Kidney capillary endothelial cell (primary cell): Measurements from ENCODE around the gene MRPS25.
A peak's percentile ranks its signal among the peaks of the same experiment; 100 is the strongest.

ENCODE experiments used
- DNase-seq: peaks from one replicate; pipeline ENCODE4 v3.0.0-alpha.2; 2018; ENCODE audit warnings: low spot score

Gene MRPS25

GRCh38 chr3:15064835-15065549, at the start of gene MRPS25:
Gene MRPS25 (minus strand): TSS chr3:15065315. CDS start chr3:15065194, 121 bp downstream.
- peak; percentile 92 for DNase-seq

GRCh38 chr3:15113884-15114283, 48.8 kb upstream of the MRPS25 start:
- DNase-seq = no peak

GRCh38 chr3:15113471-15113870, 48.4 kb upstream of the MRPS25 start:
- no peak for DNase-seq

GRCh38 chr3:15112011-15112410, 46.9 kb upstream of the MRPS25 start:
- DNase-seq = no peak

- DNase-seq = peak; percentile 30
Measured at GRCh38 chr3:15110206-15110605, 45.1 kb upstream of the MRPS25 start.

- DNase-seq = no peak
Measured at GRCh38 chr3:15108869-15109268, 43.8 kb upstream of the MRPS25 start.

GRCh38 chr3:15108082-15108545, 43.0 kb upstream of the MRPS25 start:
- peak; percentile 61 for DNase-seq

GRCh38 chr3:15107075-15107947, 42.2 kb upstream of the MRPS25 start:
- DNase-seq = peak; percentile 42

- DNase-seq = no peak
Measured at GRCh38 chr3:15102836-15103235, 37.7 kb upstream of the MRPS25 start.

- no peak for DNase-seq
Measured at GRCh38 chr3:15102256-15102655, 37.1 kb upstream of the MRPS25 start.

- peak; percentile 21 for DNase-seq
Measured at GRCh38 chr3:15099364-15100098, 34.4 kb upstream of the MRPS25 start.

- DNase-seq = peak; percentile 91
Measured at GRCh38 chr3:15098503-15099363, 33.6 kb upstream of the MRPS25 start, which contains the start of gene RBSN. Gene RBSN (minus strand): TSS chr3:15099148. CDS start chr3:15096120, 3,028 bp downstream.

- DNase-seq = no peak
Measured at GRCh38 chr3:15097891-15098290, 32.8 kb upstream of the MRPS25 start.

- DNase-seq = no peak
Measured at GRCh38 chr3:15096046-15096445, 30.9 kb upstream of the MRPS25 start.

- DNase-seq = no peak
Measured at GRCh38 chr3:15094187-15094875, 29.2 kb upstream of the MRPS25 start.

- DNase-seq = no peak
Measured at GRCh38 chr3:15092686-15093085, 27.6 kb upstream of the MRPS25 start.

- DNase-seq = no peak
Measured at GRCh38 chr3:15091575-15091974, 26.5 kb upstream of the MRPS25 start.

GRCh38 chr3:15089201-15089600, 24.1 kb upstream of the MRPS25 start:
- DNase-seq = no peak

GRCh38 chr3:15086699-15087098, 21.6 kb upstream of the MRPS25 start:
- no peak for DNase-seq

- DNase-seq = no peak
Measured at GRCh38 chr3:15086263-15086662, 21.1 kb upstream of the MRPS25 start.

- DNase-seq = no peak
Measured at GRCh38 chr3:15083252-15083651, 18.1 kb upstream of the MRPS25 start.
